HG03432 (cell line): ENCODE results near the gene ZBTB20.

ENCODE experiments used
- ATAC-seq: cut with Tn5 transposase; IDR thresholded peaks from one replicate; pipeline ENCODE4 v1.9.1; 2021; ENCODE audit warnings: mild to moderate bottlenecking, moderate library complexity; ENCODE audit not compliant: unreplicated experiment

The ZBTB20 gene

GRCh38 chr3:114502204-114502603, 644.9 kb downstream of the ZBTB20 start:
- no peak for ATAC-seq

DNA sequence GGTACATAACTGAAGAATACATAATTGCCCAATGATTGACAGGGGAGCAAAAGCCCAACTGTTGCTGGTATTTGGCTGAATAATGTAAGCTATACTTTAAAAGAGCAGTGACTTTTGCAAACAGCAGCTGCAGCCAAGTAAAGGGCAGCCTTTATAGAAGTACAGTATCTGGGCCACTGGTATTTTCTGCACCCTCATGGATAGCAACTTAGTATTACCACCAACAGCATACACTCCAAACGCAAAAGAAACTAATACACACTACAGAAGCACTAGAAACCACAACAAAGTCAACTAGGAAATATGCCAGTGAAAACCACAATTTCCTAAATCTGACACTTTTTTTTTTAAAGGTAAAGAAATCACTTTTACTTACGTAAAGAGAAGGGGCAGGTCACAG, 647.1 kb downstream of the ZBTB20 start:
- peak; percentile 80 for ATAC-seq

DNA sequence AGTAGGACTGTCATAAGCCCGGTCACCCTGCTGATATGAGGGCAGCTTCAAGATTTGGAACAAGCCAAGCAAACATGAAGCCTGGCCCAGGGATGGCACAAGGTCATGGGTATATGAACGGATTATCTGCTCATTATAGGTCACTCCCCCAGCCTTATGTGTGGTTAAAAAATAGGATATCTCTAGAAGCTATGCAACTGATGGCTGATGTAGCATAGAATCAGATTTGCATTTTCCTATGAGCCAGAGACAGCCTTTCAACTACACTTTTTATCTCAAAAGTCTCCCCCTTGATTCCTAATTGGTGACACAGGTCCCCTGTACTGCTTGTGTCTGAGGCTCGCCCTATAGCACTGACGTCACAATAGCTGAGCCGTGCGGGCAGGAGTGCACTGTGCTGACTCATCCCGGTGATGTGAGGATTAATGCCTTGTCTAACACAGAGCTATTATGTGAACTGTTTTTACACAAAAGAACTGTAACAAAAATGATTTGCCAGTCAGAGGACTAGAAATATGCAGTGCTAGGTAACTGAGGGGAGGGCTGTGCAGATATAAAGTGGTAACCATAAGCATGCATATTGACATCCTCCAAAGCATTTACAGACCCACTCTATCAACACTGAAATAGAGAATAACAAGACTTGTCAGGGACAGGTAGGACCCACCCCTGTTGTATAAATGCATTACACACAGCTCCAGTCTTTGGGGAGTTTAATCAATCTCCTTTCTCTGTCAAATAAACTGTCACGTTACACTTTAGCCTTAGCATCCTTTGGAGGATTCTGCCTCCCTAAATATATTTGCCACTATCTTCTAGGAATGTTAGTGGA, 648.3 kb downstream of the ZBTB20 start:
- ATAC-seq, result no peak

GRCh38 chr3:114496874-114497273, 650.2 kb downstream of the ZBTB20 start:
- no peak for ATAC-seq

GRCh38 chr3:114496466-114496865, 650.6 kb downstream of the ZBTB20 start:
- no peak for ATAC-seq

- no peak for ATAC-seq
These were observed 651.1 kb downstream of the ZBTB20 start for GRCh38 chr3:114496021-114496434.

- ATAC-seq, result no peak
These were observed 652.6 kb downstream of the ZBTB20 start for GRCh38 chr3:114494498-114494897.

GRCh38 chr3:114490829-114491228, 656.3 kb downstream of the ZBTB20 start:
- no peak for ATAC-seq

GRCh38 chr3:114487502-114487901, 659.6 kb downstream of the ZBTB20 start:
- ATAC-seq, result no peak

DNA sequence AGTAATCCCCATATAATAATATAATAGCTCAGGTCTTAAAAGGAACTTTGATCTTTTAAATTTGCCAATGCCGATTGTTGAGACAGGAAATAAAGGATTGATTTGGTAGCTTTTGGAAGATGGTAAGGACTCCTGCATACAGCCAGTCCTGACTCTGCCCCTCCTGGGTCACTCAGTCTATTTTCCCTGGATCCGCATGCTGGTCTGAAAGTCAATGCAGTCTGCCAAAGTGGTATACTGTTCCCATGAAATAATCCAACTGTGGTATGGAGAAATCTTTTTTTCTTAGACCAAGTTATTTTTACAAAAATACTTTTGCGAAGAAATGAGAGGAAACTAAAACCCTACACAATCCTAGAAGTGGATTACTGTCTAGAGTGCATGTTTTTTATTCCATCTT, 662.2 kb downstream of the ZBTB20 start:
- no peak for ATAC-seq

- no peak for ATAC-seq
These were observed 666.0 kb downstream of the ZBTB20 start for GRCh38 chr3:114481113-114481512.

GRCh38 chr3:114480442-114480841, 666.6 kb downstream of the ZBTB20 start:
- ATAC-seq, result no peak

DNA sequence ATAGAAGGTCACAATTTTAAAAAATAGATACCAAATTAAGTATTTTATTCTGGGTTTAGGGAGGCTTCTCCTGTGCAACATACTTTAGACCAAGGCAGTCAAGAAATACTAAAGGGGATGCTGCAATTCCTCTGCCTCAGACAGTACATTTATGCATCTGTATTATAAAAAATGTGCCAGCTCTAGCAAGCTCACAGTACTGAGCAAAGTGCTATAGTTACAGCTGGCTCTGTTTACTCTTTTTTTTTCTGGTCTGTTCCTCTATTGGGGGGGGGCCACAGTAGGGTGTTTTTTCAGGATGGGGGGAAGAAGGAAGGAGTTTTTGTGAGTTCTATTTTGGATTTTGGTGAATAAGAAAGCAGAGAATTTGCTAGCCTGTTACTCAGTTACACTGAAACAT, 668.3 kb downstream of the ZBTB20 start:
- no peak for ATAC-seq

DNA sequence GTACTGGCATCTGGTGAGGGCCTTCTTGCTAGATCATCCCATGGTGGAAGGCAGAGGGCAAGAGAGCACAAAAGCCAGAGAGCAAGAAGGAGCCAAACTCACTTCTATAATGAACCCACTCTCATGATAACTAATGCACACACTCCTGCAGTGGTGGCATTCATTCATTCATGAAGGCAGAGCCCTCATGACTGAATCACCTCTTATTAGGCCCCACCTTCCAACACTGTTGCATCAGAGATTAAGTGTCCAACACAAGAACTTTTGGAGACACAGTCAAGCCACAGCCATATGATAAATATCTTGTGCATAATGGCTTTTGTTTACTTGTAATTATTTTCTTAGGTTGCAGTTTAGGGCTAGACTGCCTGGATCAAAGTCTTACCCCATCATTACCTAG, 670.6 kb downstream of the ZBTB20 start:
- no peak for ATAC-seq

- no peak for ATAC-seq
These were observed 675.6 kb downstream of the ZBTB20 start for GRCh38 chr3:114471478-114471877.

- no peak for ATAC-seq
These were observed 678.0 kb downstream of the ZBTB20 start for GRCh38 chr3:114469070-114469469.

- no peak for ATAC-seq
These were observed 680.3 kb downstream of the ZBTB20 start for GRCh38 chr3:114466816-114467215.

- no peak for ATAC-seq
These were observed 680.8 kb downstream of the ZBTB20 start for GRCh38 chr3:114466251-114466650.

- ATAC-seq, result peak; percentile 92
These were observed 682.5 kb downstream of the ZBTB20 start for GRCh38 chr3:114464548-114464947.

GRCh38 chr3:114462750-114463149, 684.3 kb downstream of the ZBTB20 start:
- ATAC-seq, result no peak

- peak; percentile 39 for ATAC-seq
These were observed 686.6 kb downstream of the ZBTB20 start for GRCh38 chr3:114460459-114460858.

- ATAC-seq, result peak; percentile 81
These were observed 690.3 kb downstream of the ZBTB20 start for GRCh38 chr3:114456742-114457141.

- ATAC-seq, result no peak
These were observed 691.7 kb downstream of the ZBTB20 start for GRCh38 chr3:114455432-114455831.
